Osteocyte (in vitro differentiated cells): ENCODE data around the gene MSN. TPM values are rescaled to one million over a fixed set of nuclear protein-coding genes. Genes with fewer than 3 reads are reported as not detected.
"Not testable (repeated sequence)": the region's sequence is repeated elsewhere in the genome, so short reads cannot be mapped to it uniquely, and the experiment has no call there.

Experiments used
- DNase-seq: peaks from one replicate; pipeline ENCODE4 v3.0.0; 2021; ENCODE audit warnings: mixed read lengths; ENCODE audit not compliant: unreplicated experiment; ENCODE audit errors: extremely low spot score
- H3K27ac Mint-ChIP-seq: one replicate; pipeline ENCODE4 v1.8.0; 2021; ENCODE audit warnings: mild to moderate bottlenecking, mixed read lengths; ENCODE audit not compliant: unreplicated experiment
- H3K27me3 Mint-ChIP-seq: one replicate; pipeline ENCODE4 v1.8.0; 2021; ENCODE audit warnings: mixed read lengths; ENCODE audit not compliant: unreplicated experiment
- H3K36me3 Mint-ChIP-seq: one replicate; pipeline ENCODE4 v1.8.0; 2021; ENCODE audit warnings: mixed read lengths; ENCODE audit not compliant: unreplicated experiment
- H3K4me1 Mint-ChIP-seq: one replicate; pipeline ENCODE4 v1.8.0; 2021; ENCODE audit warnings: mixed read lengths; ENCODE audit not compliant: unreplicated experiment
- H3K4me3 Mint-ChIP-seq: one replicate; pipeline ENCODE4 v1.8.0; 2021; ENCODE audit warnings: mild to moderate bottlenecking, moderate library complexity, mixed read lengths; ENCODE audit not compliant: unreplicated experiment
- H3K9me3 Mint-ChIP-seq: one replicate; pipeline ENCODE4 v1.8.0; 2021; ENCODE audit warnings: mixed read lengths; ENCODE audit not compliant: unreplicated experiment
- total RNA-seq: library from RNA; stranded (reverse); gene quantifications from 2 replicates; pipeline ENCODE4 v1.2.1, GENCODE V29; 2021
- TF ChIP-seq, protein P1 (sequence below): fragments of 200-600 bp; sonication (generic); IDR thresholded peaks from 2 replicates; pipeline ENCODE4 v1.5.0; 2021; ENCODE audit warnings: antibody characterized with exemption, mild to moderate bottlenecking, moderate library complexity

The MSN gene
- total RNA-seq, 1 donor from 2014 or later = 236 TPM

DNA sequence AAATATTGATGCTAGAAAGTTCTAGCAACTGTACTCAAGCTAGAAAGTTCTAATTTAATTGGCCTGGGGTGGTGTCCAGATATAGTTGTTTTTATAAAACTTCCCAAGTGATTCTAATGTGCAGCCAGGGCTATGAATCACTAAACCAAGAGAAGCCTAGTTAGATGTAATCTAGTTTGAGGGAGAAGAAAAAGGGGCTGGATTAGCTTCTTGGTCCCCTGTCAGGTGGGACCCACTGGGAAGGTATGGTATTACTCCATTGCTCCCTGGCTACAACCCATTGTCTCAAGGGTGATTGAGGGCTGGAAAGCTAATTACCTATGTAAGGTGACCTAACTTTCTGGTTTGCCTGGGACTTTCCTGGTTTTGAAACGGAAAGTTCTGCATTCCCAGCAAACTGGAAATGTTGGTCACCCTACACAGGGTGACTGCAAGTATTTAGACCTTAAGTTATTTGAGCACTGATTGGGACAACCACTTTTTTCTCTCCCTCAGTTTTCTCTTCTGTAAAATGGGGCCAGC lies 23.9 kb upstream of the MSN start:
- no peaks in the 10 kb centered on the region for H3K36me3 Mint-ChIP-seq
- peaks cover 14% of the 10 kb centered on the region for H3K9me3 Mint-ChIP-seq
- no peak for DNase-seq
- TF ChIP-seq, protein P1, sequence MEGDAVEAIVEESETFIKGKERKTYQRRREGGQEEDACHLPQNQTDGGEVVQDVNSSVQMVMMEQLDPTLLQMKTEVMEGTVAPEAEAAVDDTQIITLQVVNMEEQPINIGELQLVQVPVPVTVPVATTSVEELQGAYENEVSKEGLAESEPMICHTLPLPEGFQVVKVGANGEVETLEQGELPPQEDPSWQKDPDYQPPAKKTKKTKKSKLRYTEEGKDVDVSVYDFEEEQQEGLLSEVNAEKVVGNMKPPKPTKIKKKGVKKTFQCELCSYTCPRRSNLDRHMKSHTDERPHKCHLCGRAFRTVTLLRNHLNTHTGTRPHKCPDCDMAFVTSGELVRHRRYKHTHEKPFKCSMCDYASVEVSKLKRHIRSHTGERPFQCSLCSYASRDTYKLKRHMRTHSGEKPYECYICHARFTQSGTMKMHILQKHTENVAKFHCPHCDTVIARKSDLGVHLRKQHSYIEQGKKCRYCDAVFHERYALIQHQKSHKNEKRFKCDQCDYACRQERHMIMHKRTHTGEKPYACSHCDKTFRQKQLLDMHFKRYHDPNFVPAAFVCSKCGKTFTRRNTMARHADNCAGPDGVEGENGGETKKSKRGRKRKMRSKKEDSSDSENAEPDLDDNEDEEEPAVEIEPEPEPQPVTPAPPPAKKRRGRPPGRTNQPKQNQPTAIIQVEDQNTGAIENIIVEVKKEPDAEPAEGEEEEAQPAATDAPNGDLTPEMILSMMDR = no peak
- no peak overlapping the region for H3K4me3 Mint-ChIP-seq
- peak overlapping the region; percentile 65 for H3K27ac Mint-ChIP-seq
- no peaks in the 10 kb centered on the region for H3K27me3 Mint-ChIP-seq
- peaks cover 21% of the 10 kb centered on the region for H3K4me1 Mint-ChIP-seq

DNA sequence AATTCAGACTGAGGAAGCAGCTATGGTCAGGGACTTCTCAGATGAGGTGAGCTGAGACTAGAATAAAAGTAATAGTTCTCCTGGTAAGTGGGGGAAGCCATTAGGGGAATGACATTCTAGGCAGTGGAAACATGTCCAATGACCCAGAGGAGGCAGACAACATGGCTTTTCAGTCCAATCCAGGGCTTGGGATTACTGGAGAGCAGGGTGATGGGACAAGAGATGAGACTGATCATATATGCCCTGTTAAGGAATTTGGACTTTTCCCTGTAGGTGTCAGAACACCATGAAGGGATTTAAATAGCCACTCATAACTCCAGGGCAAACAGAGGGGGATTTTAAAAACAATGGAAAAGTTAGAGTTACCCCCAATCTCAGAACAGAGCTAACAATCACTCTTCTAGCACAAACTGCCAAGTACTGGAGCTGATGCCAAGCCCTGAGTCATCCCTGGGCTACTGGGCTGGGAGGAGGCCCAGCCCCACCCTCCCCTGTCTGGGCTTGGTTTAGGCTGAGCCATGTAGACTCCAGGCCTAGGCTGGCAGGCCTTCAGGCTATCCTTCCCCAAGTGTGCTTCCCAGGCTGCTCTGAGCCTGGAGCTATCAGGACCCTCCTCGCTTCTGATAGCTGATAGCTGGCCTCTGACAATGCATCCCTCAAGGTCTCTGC lies 22.7 kb upstream of the MSN start:
- Mint-ChIP-seq H3K4me3 (no peak overlapping the region), H3K27me3 (no peaks in the 10 kb centered on the region), H3K4me1 (peaks cover 21% of the 10 kb centered on the region), H3K27ac (peak overlapping the region; percentile 88), H3K9me3 (peaks cover 14% of the 10 kb centered on the region), H3K36me3 (no peaks in the 10 kb centered on the region)
- TF ChIP-seq, protein P1 = no peak
- DNase-seq = no peak

DNA sequence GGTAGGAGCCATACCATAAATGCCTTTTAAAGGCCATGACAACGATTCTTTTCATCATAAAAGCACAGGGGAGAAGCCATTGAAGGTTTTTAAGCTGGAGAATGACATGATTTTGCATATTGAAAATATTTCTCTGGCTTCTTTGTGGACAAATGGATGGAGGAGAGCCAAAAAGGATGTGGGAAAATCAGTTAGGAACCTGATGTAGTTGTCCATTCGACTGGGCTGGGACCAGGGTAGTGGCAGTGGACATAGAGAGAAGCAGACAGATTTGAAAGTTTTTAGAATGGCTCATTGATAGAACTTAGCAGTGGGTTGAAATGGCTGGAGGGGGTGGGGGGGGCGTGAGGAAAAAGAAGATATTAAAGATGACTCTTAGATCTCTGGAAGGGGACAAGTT lies 19.7 kb upstream of the MSN start:
- Mint-ChIP-seq H3K36me3 (no peaks in the 10 kb centered on the region), H3K4me3 (no peak overlapping the region), H3K27ac (no peak overlapping the region), H3K27me3 (no peaks in the 10 kb centered on the region), H3K4me1 (peaks cover 20% of the 10 kb centered on the region), H3K9me3 (peaks cover 14% of the 10 kb centered on the region)
- TF ChIP-seq, protein P1 = no peak
- no peak for DNase-seq

DNA sequence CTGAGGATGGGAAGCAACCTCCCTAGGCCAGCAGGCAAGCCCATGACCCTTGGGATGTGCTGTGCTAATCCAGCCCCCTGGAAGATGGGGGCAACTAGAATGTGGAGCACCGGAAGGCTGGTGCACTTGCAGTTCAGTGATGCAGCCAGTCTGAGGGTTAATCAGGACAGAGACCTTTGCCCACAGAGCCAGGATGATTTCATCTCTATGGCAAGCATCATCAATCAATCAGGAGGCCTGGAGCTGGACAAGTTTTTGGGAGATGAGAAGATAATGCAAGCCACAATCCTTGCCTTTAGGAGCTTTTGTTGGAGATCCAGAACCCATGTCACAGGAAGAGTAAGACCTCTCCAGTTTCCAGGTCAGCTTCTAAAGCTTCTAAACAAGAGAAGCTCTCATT lies 15.4 kb upstream of the MSN start:
- Mint-ChIP-seq H3K27ac (no peak overlapping the region), H3K4me3 (no peak overlapping the region), H3K36me3 (no peaks in the 10 kb centered on the region), H3K9me3 (peaks cover 5% of the 10 kb centered on the region), H3K4me1 (peaks cover 5% of the 10 kb centered on the region), H3K27me3 (no peaks in the 10 kb centered on the region)
- no peak for DNase-seq
- TF ChIP-seq, protein P1 = no peak

DNA sequence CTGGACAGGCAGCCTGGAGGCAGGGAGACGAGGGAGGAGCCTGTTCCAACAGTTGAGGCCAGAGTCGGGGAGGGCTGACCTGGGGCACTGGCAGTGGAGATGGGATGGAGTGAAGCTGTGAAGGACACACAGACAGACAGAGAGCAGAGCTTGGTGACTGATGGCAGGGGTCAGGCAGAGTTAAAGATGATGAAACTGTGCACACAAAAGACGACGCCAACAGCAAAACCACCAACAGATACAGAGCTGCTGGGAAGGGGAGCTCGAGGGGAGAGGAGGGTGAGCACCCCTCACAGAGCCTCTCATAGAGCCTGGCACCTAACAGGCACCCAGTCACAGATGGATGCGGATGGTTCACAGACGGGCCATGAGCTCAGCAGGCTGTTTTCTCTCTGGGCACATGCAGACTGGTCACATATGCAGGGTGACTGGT lies 10.4 kb upstream of the MSN start:
- not testable (repeated sequence) for H3K36me3 Mint-ChIP-seq, DNase-seq, H3K4me1 Mint-ChIP-seq, H3K27me3 Mint-ChIP-seq, H3K9me3 Mint-ChIP-seq, H3K27ac Mint-ChIP-seq, H3K4me3 Mint-ChIP-seq
